ENCODE results near the gene NSMCE1.

The NSMCE1 gene

DNA sequence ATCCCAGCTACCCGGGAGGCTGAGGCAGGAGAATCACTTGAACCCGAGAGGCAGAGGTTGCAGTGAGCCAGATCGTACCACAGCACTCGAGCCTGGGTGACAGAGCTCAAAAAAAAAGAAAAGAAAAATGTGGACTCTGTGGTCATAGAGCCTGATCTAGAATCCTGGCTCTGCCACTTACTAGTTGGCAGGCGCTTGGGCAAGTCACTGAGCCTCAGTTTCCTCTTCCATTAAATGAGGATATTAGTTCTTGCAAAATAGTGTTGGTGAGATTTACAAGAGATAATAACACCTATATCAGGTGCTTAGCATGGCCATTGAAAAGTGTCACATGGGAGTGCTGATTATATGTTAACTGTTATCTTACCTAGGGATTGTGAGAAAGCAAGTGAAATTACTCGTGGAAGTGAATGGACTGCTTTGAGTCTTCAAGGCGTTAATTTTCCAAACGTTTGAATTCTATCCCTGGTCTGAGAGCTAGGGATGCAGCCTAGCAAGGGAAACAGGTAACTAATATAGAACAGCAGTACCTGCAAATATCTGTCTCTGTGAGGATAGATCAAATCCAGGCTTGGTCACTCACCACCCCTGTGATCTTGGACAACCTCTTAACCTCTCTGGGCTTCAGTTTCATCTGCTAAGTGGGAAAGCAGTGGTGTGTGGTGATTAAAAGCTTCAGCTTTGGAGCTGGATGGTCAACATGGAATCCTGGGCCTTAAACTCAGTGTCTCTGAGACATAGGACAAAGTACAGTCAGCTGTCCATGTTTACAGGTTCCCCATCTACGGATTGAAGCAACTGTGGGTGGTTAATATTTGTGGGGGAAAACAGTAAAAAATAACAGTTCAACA, 953 bp upstream of the NSMCE1 start:
- DNase-seq (no peak), ATAC-seq (ENCODE audit: insufficient read depth, low read depth) (no peak)
- Histone ChIP-seq H3K9ac (ENCODE audit: low read depth, low read length) (peak overlapping the region; percentile 83), H4K20me1 (ENCODE audit: insufficient read depth, low read length) (no peaks in the 10 kb centered on the region), H3K27me3 (ENCODE audit: insufficient read depth, low read length, poor library complexity) (no peaks in the 10 kb centered on the region), H3K4me1 (ENCODE audit: insufficient read depth, low read length) (peaks cover 52% of the 10 kb centered on the region), H3K79me2 (ENCODE audit: insufficient read depth, low read length) (peaks cover 34% of the 10 kb centered on the region), H3K27ac (ENCODE audit: low read length) (peak overlapping the region; percentile 99), H3K9me3 (ENCODE audit: insufficient read depth, low read length, severe bottlenecking) (no peaks in the 10 kb centered on the region), H3K36me3 (ENCODE audit: insufficient read depth, low read length) (no peaks in the 10 kb centered on the region; the same call in 1 of the 2 replicates), H2AFZ (ENCODE audit: low read depth, low read length) (peak overlapping the region; percentile 98), H3K4me2 (ENCODE audit: insufficient read depth, low read length) (peak overlapping the region; percentile 90), H3K4me3 (ENCODE audit: low read depth in 1 of 2, low read length in 2 of 2) (peak overlapping the region; percentile 63 to 97)
- TF ChIP-seq, protein P1, sequence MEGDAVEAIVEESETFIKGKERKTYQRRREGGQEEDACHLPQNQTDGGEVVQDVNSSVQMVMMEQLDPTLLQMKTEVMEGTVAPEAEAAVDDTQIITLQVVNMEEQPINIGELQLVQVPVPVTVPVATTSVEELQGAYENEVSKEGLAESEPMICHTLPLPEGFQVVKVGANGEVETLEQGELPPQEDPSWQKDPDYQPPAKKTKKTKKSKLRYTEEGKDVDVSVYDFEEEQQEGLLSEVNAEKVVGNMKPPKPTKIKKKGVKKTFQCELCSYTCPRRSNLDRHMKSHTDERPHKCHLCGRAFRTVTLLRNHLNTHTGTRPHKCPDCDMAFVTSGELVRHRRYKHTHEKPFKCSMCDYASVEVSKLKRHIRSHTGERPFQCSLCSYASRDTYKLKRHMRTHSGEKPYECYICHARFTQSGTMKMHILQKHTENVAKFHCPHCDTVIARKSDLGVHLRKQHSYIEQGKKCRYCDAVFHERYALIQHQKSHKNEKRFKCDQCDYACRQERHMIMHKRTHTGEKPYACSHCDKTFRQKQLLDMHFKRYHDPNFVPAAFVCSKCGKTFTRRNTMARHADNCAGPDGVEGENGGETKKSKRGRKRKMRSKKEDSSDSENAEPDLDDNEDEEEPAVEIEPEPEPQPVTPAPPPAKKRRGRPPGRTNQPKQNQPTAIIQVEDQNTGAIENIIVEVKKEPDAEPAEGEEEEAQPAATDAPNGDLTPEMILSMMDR (IDR thresholded peaks at IDR 0.05; ENCODE audit: borderline replicate concordance, extremely low read depth, low read length, poor library complexity, severe bottlenecking): no peak
- TF ChIP-seq EZH2 (IDR thresholded peaks at IDR 0.05; ENCODE audit: borderline replicate concordance, low read depth, low read length, severe bottlenecking): no peak

DNA sequence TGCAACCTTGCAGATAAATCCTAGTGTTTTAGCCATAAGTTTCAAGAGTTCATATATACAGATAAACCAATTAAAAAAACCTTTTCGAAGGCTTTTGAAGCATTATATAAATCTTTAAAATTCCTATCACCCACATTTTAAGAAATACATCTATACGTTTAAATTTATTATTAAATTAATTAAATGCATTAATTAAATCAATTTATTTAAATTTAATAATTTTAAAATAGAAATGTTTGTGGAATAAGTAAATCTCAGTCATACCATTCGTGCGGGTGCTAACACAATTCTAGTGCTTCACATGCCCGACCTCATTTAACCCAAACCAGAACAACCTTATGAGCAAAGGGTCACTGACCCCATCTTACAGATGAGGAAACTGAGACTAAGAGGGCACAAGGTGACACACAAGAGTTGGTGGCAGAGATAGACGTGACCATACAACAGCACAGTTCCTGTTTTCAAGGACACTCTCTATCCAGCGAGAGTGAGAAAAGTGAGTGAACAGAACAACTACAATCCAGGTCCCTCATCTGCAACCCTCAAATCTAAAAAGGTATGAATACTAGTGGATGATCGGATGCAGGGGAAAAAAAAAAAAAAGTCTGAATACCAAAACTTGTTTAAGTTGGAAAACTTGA, 1.4 kb downstream of the NSMCE1 start:
- peak overlapping the region in 1 of 2 experiments; percentile 97; a peak in 2 of 4 replicates for H3K4me3 ChIP-seq (ENCODE audit: low read depth in 1 of 2, low read length in 2 of 2)
- peaks cover 34% of the 10 kb centered on the region for H3K4me1 ChIP-seq (ENCODE audit: insufficient read depth, low read length)
- ATAC-seq (ENCODE audit: insufficient read depth, low read depth): no peak
- H3K4me2 ChIP-seq (ENCODE audit: insufficient read depth, low read length): peak overlapping the region; percentile 90
- TF ChIP-seq, protein P1 (IDR thresholded peaks at IDR 0.05; ENCODE audit: borderline replicate concordance, extremely low read depth, low read length, poor library complexity, severe bottlenecking): no peak
- TF ChIP-seq EZH2 (IDR thresholded peaks at IDR 0.05; ENCODE audit: borderline replicate concordance, low read depth, low read length, severe bottlenecking): no peak
- H3K79me2 ChIP-seq (ENCODE audit: insufficient read depth, low read length): peaks cover 47% of the 10 kb centered on the region
- H3K27ac ChIP-seq (ENCODE audit: low read length): peak overlapping the region; percentile 49; the same call in 1 of the 2 replicates
- no peaks in the 10 kb centered on the region for H3K9me3 ChIP-seq (ENCODE audit: insufficient read depth, low read length, severe bottlenecking)
- no peaks in the 10 kb centered on the region for H4K20me1 ChIP-seq (ENCODE audit: insufficient read depth, low read length)
- H3K9ac ChIP-seq (ENCODE audit: low read depth, low read length): peak overlapping the region; percentile 83; the same call in 1 of the 2 replicates
- no peak overlapping the region for H2AFZ ChIP-seq (ENCODE audit: low read depth, low read length)
- no peaks in the 10 kb centered on the region for H3K27me3 ChIP-seq (ENCODE audit: insufficient read depth, low read length, poor library complexity)
- DNase-seq: no peak
- peaks cover 6% of the 10 kb centered on the region; the same call in 1 of the 2 replicates for H3K36me3 ChIP-seq (ENCODE audit: insufficient read depth, low read length)

DNA sequence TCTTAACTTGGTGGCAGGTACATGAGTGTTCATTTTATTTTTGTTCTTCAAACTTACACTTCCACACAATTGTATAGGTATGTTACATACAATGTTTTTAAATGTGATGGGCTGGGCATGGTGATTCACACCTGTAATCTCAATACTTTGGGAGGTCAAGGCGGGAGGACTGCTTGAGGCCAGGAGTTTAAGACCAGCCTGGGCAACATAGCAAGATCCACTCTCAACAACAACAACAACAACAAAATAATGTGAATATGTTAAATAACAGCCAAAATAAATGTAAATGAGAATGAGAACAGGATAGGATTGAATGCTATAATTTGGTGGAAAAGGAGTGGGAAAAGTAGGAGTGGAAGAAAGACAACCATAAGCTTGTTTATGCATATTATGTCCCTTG, 2.6 kb downstream of the NSMCE1 start:
- Histone ChIP-seq H3K4me1 (ENCODE audit: insufficient read depth, low read length) (peaks cover 34% of the 10 kb centered on the region), H3K27ac (ENCODE audit: low read length) (no peak overlapping the region), H3K79me2 (ENCODE audit: insufficient read depth, low read length) (peaks cover 52% of the 10 kb centered on the region), H3K9me3 (ENCODE audit: insufficient read depth, low read length, severe bottlenecking) (no peaks in the 10 kb centered on the region), H3K4me2 (ENCODE audit: insufficient read depth, low read length) (no peak overlapping the region), H3K9ac (ENCODE audit: low read depth, low read length) (no peak overlapping the region), H3K36me3 (ENCODE audit: insufficient read depth, low read length) (peaks cover 6% of the 10 kb centered on the region; the same call in 1 of the 2 replicates), H2AFZ (ENCODE audit: low read depth, low read length) (no peak overlapping the region), H4K20me1 (ENCODE audit: insufficient read depth, low read length) (no peaks in the 10 kb centered on the region), H3K4me3 (ENCODE audit: low read depth in 1 of 2, low read length in 2 of 2) (no peak overlapping the region), H3K27me3 (ENCODE audit: insufficient read depth, low read length, poor library complexity) (no peaks in the 10 kb centered on the region)
- ATAC-seq (ENCODE audit: insufficient read depth, low read depth) (no peak), DNase-seq (no peak)
- TF ChIP-seq, protein P1 (IDR thresholded peaks at IDR 0.05; ENCODE audit: borderline replicate concordance, extremely low read depth, low read length, poor library complexity, severe bottlenecking): no peak
- no peak for TF ChIP-seq EZH2 (IDR thresholded peaks at IDR 0.05; ENCODE audit: borderline replicate concordance, low read depth, low read length, severe bottlenecking)
